DMS79 (cell line): ENCODE measurements around the gene PNPLA6.
"Not testable (repeated sequence)": the region's sequence is repeated elsewhere in the genome, so short reads cannot be mapped to it uniquely, and the experiment has no call there.

Source experiments
- DNase-seq: peaks from one replicate; lab custom pipeline; 2025; lab: John Stamatoyannopoulos, UW

The PNPLA6 gene

DNA sequence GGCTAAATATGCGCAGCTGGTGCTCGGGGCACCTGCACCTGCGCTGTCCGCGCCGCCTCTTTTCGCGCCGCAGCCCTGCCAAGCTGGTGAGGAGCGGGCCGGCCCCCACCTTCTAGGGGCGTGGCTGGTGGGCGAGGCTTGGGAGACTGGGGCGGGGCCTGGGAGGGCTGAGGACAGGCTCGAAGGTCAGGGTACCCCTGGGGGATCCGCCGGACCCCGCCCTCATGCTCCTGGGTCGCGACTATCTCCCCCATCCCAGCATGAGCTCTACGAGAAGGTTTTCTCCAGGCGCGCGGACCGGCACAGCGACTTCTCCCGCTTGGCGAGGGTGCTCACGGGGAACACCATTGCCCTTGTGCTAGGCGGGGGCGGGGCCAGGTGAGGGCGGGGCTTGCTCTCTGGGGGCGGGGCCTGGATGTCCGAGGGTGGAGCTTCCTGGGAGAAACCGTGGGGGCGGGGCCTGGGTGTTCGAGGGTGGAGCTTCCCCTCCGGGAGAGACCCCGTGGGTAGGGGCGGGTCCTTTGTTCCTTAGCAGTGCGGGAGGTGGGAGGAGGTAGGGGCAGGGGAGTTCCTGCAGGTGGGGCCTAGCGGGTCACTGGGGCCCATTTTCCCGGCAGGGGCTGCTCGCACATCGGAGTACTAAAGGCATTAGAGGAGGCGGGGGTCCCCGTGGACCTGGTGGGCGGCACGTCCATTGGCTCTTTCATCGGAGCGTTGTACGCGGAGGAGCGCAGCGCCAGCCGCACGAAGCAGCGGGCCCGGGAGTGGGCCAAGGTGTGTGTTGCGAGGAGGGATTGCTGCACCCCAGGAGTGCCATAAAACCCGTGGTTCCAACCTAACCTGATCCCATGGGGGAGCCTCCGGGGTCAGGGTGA is 19.7 kb downstream of the PNPLA6 start:
- no peak for DNase-seq

DNA sequence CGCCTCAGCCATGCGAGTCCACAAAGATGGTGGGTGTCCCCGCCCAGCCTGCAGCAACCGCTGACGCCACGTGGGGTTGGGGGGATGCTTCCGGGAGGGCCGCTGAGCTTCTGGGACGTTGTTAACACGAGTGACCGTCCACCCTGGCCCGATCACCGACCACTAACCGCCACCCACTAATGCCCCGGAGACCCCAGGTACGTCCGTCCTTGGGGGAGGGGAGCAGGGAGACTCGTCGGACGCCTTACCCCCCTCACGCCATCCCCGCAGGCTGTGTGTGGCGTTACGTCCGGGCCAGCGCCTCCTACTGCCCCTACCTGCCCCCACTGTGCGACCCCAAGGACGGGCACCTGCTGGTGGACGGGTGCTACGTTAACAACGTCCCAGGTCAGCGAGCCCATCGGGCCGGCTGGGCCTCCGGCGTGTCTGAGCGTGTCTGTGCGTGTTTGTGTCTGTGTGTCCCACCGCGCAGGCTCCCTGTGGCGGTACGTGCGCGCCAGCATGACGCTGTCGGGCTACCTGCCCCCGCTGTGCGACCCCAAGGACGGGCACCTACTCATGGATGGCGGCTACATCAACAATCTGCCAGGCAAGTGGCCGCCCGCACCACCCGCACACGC is 21.3 kb downstream of the PNPLA6 start:
- no peak for DNase-seq

DNA sequence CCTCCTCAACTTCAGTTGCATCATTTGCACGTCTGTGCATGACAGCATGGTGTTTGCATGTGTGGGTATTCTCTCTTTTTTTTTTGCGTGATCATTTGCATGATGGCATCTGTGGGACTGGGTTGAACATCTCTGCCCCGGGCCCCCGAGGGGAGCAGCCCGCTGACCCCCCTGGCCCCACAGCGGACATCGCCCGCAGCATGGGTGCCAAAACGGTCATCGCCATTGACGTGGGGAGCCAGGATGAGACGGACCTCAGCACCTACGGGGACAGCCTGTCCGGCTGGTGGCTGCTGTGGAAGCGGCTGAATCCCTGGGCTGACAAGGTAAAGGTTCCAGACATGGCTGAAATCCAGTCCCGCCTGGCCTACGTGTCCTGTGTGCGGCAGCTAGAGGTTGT is 23.1 kb downstream of the PNPLA6 start:
- DNase-seq, result no peak

DNA sequence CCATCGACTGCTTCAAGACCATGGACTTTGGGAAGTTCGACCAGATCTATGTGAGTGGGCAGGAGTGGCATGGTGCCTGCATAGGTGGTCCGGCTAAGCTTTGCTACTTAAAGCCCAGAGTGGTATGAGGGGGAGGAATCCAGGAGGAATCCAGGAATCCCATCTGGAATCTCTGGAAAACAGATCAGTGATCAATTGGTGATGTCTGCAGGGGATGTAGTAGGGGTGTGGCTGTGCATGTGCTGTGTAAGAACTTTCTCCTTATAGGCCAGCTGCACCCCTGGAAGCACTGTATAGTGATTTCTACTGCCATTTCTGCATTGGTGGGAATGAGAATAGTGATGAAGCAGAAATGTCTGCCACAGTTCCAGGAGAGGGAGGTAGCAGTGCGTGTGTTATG is 23.6 kb downstream of the PNPLA6 start:
- DNase-seq, result no peak

DNA sequence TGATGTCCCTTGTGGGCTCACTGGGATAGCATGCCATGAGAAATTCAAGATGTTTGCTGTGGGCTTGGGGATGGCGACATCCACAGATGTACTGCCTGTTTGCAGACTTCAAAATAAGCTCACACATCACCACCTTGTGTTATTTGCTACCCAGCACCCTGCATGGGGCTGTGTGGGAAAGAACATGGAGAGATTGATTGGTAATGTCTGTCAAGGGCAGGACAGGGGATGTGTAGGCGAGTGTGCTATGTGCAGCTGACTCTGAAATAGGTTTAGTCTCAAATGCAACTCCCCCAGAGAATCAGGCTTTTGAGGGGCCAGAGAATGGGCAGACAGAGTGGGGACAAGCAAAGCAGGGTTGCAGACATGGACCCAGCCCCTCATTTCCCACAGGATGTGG is 24.7 kb downstream of the PNPLA6 start:
- DNase-seq, result no peak

DNA sequence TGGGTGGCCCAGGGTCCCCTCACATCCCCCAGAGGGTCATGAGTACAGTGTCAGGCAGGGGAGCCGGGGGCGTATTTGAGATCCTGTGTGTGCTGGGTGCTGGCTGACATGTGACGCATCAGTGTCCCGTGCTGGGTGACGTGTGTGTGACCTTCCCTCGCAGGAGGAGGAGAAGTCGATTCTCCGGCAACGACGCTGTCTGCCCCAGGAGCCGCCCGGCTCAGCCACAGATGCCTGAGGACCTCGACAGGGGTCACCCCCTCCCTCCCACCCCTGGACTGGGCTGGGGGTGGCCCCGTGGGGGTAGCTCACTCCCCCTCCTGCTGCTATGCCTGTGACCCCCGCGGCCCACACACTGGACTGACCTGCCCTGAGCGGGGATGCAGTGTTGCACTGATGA is 25.8 kb downstream of the PNPLA6 start:
- no peak for DNase-seq

DNA sequence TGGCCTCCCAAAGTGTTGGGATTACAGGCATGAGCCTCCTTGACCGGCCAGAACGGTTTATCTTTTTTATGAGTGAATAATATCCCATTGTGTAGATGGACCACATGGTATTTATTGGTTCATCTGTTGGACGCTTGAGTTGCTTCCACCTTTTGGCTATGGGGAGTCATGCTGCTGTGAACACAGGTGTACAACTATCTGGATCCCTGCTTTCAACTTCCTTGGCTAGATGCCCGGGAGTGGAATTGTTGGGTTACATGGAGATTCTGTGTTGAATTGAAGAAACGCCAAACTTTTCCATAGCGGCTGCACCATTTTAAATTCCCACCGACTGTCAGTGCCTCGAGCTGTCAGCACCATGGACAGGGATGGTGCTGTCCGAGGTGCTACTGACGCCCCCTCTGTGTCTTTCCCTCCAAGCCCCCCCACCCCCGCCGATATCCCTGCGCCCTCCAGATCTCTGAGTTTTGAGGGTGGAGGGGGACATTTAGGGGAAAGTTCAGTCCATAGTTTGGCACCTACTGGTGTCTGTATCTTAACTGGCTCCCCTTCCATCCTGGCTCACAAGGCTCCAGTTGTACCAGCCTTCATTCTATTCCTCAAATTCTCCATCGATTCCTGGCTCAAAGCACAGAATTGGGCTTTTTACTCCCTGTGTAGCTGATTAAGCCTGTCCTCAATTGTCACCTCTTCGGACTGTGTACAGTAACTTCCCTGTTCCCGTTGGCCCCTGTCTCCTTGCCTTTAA is 27.3 kb downstream of the PNPLA6 start:
- no peak for DNase-seq

- no peak for DNase-seq
Observed at GRCh38 chr19:7564866-7565265, 29.3 kb downstream of the PNPLA6 start.

DNA sequence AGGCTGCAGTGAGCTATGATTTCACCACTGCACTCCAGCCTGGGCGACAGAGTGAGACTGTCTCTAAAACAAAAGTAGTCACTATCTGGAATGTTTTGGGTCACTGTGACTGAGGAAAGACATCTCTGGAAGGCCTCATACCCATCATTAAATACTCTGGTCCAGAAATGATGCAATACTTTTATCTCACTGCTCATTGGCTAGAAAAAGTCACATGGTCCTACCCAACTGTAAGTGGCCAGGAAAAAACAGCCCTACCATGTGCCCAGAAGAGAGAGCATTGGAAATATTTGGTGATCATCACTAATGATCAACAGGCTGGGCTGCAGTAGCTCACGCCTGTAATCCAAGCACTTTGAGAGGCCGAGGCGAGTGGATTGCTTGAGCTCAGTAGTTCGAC is 29.8 kb downstream of the PNPLA6 start:
- no peak for DNase-seq

DNA sequence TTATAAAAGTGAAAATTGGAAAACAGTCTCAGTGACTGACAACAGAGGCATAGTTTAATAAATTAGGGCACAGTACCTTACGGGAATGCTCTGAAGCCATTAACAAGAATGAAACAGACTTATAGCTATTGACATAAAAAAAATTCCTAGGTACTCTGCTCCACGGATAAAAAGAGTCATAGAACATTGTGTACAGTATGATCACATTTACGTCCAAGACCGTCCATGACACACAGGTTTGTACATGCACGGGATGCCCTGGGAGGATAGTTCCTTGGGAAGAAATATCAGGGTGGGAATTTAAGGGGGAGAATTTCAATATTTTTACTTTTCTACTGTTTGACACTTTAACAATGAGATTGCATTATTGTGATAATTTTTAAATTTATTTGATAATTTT is 35.2 kb downstream of the PNPLA6 start:
- no peak for DNase-seq

DNA sequence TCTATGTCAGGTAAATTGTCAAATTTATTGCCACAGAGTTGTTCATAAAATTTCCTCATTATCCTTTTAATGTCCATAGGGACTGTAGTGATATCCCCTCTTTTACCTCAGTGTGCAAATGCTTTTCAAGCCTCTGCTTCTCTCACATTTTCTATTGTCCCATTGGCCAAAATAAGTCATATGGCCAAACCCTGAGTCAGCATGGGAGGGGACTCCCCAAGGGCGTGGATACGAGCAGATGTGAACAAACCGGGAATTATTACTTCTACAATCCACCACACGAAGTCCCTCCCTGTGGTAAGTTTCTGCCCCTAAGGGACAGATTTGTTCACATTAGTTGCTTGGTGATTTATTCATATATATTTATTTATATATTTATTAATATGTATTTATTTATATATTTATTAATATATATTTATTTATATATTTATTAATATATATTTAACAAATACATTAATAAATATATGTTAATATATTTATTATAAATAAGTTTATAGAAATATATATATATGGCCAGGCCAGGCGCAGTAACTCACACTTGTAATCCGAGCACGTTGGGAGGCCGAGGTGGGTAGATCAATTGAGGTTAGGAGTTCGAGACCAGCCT is 40.0 kb downstream of the PNPLA6 start:
- DNase-seq, result no peak

DNA sequence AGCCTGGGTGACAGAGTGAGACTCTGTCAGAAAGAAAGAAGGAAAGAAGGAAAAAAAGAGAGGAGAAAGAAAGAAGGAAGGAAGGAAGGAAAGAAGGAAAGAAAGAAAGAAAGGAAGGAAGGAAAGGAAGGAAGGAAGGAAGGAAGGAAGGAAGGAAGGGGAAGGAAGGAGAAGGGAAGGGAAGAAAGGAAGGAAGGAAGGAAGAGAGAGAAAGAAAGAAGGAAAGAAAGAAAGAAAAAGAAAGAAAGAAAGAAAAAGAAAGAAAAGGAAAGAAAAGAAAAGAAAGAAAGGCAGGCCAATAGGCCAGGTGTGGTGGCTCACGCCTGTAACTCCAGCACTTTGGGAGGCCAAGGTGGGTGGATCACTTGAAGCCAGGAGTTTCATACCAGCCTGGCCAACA is 41.9 kb downstream of the PNPLA6 start:
- not testable (repeated sequence) for DNase-seq

DNA sequence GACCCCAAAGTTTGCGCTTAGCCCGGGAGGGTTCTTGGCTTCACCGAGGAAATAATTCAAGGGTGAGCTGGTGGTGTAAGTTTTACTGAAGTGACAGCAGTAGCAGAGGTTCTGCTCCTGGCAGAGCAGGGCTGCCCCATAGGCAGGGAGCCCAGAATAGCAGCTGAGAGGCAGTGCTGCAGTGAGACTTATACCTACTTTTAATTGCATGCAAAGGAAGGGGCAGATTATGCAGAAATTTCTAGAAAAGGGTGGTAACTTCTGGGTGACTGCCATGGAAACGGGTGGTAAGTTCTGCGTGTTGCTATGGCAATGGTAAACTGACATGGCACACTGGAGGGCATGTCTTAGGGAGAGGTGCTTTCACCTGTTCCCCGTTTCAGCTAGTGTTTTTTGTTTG is 42.6 kb downstream of the PNPLA6 start:
- no peak for DNase-seq

DNA sequence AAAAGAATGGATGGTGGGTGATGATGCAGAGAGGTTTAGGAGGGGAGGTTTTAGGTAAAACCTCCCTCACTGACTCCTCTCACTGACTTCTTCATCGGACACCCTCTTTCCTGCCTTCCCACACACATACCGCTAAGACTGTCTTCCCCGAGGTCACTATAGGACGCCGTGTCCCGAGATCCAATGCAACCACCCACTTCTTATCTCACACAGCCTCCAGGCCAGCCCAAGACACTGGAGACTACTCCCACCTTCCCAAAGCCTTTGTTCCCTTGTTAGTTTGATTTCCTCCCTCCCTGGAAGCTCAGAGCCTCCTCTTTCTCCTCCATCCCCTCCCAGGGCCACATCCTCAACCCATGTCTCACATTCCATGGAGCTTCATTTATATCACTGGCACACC is 43.7 kb downstream of the PNPLA6 start:
- no peak for DNase-seq

GRCh38 chr19:7582446-7582845 is 46.9 kb downstream of the PNPLA6 start:
- no peak for DNase-seq

GRCh38 chr19:7589822-7590221 is 54.3 kb downstream of the PNPLA6 start:
- DNase-seq, result no peak

DNA sequence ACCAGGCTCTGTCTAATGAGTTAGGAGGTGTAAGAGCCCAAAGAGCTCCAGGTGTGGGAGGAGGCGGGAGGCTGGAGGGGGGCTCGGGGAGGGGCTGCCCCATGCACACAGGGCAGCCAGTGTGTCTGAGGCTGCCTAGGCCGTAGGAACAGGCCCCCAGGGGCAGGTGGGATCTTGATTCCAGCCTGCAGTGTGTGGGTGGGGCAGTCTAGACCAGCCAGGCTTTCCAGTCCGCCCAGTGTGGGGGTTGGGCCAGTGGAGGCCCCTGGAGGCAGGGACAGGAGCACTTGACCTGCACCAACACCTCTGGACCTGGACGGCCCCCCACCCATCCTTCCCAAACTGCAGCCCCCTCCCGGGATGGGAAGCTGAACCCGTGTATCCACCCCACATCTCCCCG is 54.7 kb downstream of the PNPLA6 start:
- DNase-seq, result no peak

- peak; percentile 77 for DNase-seq
Observed at GRCh38 chr19:7595466-7596133, 60.1 kb downstream of the PNPLA6 start, which contains the start of gene CAMSAP3. CAMSAP3 (plus strand) TSS chr19:7595863; CDS start chr19:7596003, 140 bp downstream.

GRCh38 chr19:7596211-7596937 is 60.9 kb downstream of the PNPLA6 start:
- no peak for DNase-seq

- DNase-seq, result no peak
Observed at GRCh38 chr19:7597689-7598088, 62.2 kb downstream of the PNPLA6 start.

DNA sequence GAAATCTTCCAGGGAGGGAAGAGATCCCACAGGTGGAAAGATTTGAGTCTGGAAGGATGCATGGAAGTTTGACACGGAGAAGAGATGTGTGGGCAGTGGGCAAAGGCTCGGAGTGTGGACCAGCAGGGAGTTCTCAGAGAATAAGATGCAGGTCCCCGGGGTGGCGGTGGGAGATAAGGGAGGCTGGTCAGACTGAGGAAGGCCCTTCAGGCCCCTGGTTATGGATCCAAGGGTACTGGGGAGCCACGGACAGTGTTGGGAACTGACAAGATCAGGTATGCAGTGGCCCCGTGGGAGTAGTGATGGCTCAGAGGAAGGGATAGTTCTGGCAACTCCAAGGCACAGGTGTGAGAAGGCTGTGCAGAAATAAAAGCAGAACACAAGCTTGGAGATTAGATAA is 62.7 kb downstream of the PNPLA6 start:
- DNase-seq, result no peak
